Measurements from ENCODE around the gene RALGAPB.
"Not testable (repeated sequence)": the region's sequence is repeated elsewhere in the genome, so short reads cannot be mapped to it uniquely, and the experiment has no call there.

Gene RALGAPB

GRCh38 chr20:38472513-38473366, at the start of gene RALGAPB:
Gene RALGAPB, plus strand, starts transcription at chr20:38472843. Its CDS starts 15,590 bp downstream, at chr20:38488433.
- peak; percentile 94 for DNase-seq

GRCh38 chr20:38423541-38423940, 49.1 kb upstream of the RALGAPB start:
- no peak for DNase-seq

- no peak for DNase-seq
Measured at GRCh38 chr20:38424401-38424800, 48.2 kb upstream of the RALGAPB start.

GRCh38 chr20:38426006-38426897, 46.4 kb upstream of the RALGAPB start:
- peak; percentile 43 for DNase-seq

- no peak for DNase-seq
Measured at GRCh38 chr20:38427655-38428023, 45.0 kb upstream of the RALGAPB start.

GRCh38 chr20:38428800-38429199, 43.8 kb upstream of the RALGAPB start:
- DNase-seq = no peak

- DNase-seq = no peak
Measured at GRCh38 chr20:38429301-38429700, 43.3 kb upstream of the RALGAPB start.

- DNase-seq = no peak
Measured at GRCh38 chr20:38430679-38431325, 41.8 kb upstream of the RALGAPB start.

- no peak for DNase-seq
Measured at GRCh38 chr20:38432292-38432691, 40.4 kb upstream of the RALGAPB start.

GRCh38 chr20:38432870-38433269, 39.8 kb upstream of the RALGAPB start:
- DNase-seq = not testable (repeated sequence)

- DNase-seq = no peak
Measured at GRCh38 chr20:38433304-38433972, 39.2 kb upstream of the RALGAPB start.

GRCh38 chr20:38434301-38434741, 38.3 kb upstream of the RALGAPB start:
- DNase-seq = no peak

- peak; percentile 72 for DNase-seq
Measured at GRCh38 chr20:38434770-38435554, 37.7 kb upstream of the RALGAPB start, which contains the start of gene SNHG17. Gene SNHG17, minus strand, starts transcription at chr20:38435328.

- DNase-seq = peak; percentile 49
Measured at GRCh38 chr20:38435555-38435939, 37.1 kb upstream of the RALGAPB start.

- DNase-seq = no peak
Measured at GRCh38 chr20:38437796-38438195, 34.8 kb upstream of the RALGAPB start.

GRCh38 chr20:38441110-38441509, 31.5 kb upstream of the RALGAPB start:
- not testable (repeated sequence) for DNase-seq

- DNase-seq = no peak
Measured at GRCh38 chr20:38441916-38442315, 30.7 kb upstream of the RALGAPB start.

- DNase-seq = no peak
Measured at GRCh38 chr20:38445381-38445796, 27.3 kb upstream of the RALGAPB start.

GRCh38 chr20:38445901-38446425, 26.7 kb upstream of the RALGAPB start:
- DNase-seq = no peak

GRCh38 chr20:38446441-38447209, 26.0 kb upstream of the RALGAPB start:
- peak; percentile 78 for DNase-seq

GRCh38 chr20:38447251-38447661, 25.4 kb upstream of the RALGAPB start:
- no peak for DNase-seq
